Choroid plexus epithelial cell (primary cell): Measurements from ENCODE around the gene CCSER1.
"Not testable (repeated sequence)": the region's sequence is repeated elsewhere in the genome, so short reads cannot be mapped to it uniquely, and the experiment has no call there.

Source experiments
- DNase-seq: peaks from one replicate; pipeline ENCODE4 v3.0.0-alpha.2; 2010; ENCODE audit warnings: low read depth
- H3K4me3 ChIP-seq: 2 replicates; pipeline ENCODE4 v1.5.1; 2011; ENCODE audit warnings: low read depth, mild to moderate bottlenecking, control low read depth, low read length, moderate library complexity
- CTCF ChIP-seq: conservative IDR thresholded peaks from 2 replicates; pipeline ENCODE4 v1.5.1; 2011; ENCODE audit warnings: low read depth, mild to moderate bottlenecking, control low read depth, inconsistent platforms, low read length, moderate library complexity

CCSER1 gene

GRCh38 chr4:90889171-90889570, 762.0 kb downstream of the CCSER1 start:
- TF ChIP-seq CTCF, result no peak
- no peak for DNase-seq
- H3K4me3 ChIP-seq, result no peak overlapping the region

- not testable (repeated sequence) for DNase-seq
These were observed 776.2 kb downstream of the CCSER1 start for GRCh38 chr4:90903413-90903812.

GRCh38 chr4:90904021-90904420, 776.8 kb downstream of the CCSER1 start:
- DNase-seq, result no peak

More at GRCh38 chr4:90903413-90903812, 776.2 kb downstream of the CCSER1 start:
- H3K4me3 ChIP-seq, result not testable (repeated sequence)

GRCh38 chr4:90906239-90906638, 779.0 kb downstream of the CCSER1 start:
- no peak for TF ChIP-seq CTCF
- no peak overlapping the region for H3K4me3 ChIP-seq

More at GRCh38 chr4:90904021-90904420, 776.8 kb downstream of the CCSER1 start:
- TF ChIP-seq CTCF, result no peak
- no peak overlapping the region for H3K4me3 ChIP-seq

GRCh38 chr4:90911724-90912434, 784.7 kb downstream of the CCSER1 start:
- not testable (repeated sequence) for DNase-seq, H3K4me3 ChIP-seq

More at GRCh38 chr4:90906239-90906638, 779.0 kb downstream of the CCSER1 start:
- no peak for DNase-seq

- TF ChIP-seq CTCF, result no peak
- DNase-seq, result no peak
- H3K4me3 ChIP-seq, result no peak overlapping the region
These were observed 795.0 kb downstream of the CCSER1 start for GRCh38 chr4:90922174-90922573.

GRCh38 chr4:90926957-90927356, 799.8 kb downstream of the CCSER1 start:
- DNase-seq, result no peak
- no peak for TF ChIP-seq CTCF
- no peak overlapping the region for H3K4me3 ChIP-seq

- peak; percentile 9 for DNase-seq
- no peak overlapping the region for H3K4me3 ChIP-seq
- no peak for TF ChIP-seq CTCF
These were observed 816.1 kb downstream of the CCSER1 start for GRCh38 chr4:90943311-90943710.
